GM18867 (cell line): ENCODE measurements around the gene TPRX1.
"Not testable (repeated sequence)": the region's sequence is repeated elsewhere in the genome, so short reads cannot be mapped to it uniquely, and the experiment has no call there.

ENCODE experiments used
- ATAC-seq: cut with Tn5 transposase; IDR thresholded peaks from one replicate; pipeline ENCODE4 v1.9.1; 2021; ENCODE audit warnings: mild to moderate bottlenecking, moderate library complexity; ENCODE audit not compliant: unreplicated experiment

Gene TPRX1

GRCh38 chr19:47768604-47769003 is 35.7 kb downstream of the TPRX1 start:
- ATAC-seq, result no peak

DNA sequence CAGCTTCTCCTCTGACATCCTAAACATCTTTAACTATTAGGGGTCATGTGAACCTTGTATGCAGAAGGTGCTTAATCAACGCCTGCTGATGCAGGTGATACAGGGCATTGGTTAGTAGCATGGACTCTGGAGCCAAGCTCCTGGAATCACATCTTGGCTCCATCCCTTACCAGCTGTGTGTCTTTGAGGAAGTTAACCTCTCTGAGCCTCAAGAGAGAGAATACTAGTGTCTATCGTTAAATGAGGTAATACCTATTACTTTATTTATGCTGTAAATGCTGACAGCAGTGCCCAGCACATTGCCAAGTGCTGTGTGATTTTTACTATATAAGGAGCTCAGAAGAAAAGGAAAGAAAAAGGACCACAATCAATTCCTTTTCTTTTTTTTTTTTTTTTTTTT is 37.0 kb downstream of the TPRX1 start:
- no peak for ATAC-seq

DNA sequence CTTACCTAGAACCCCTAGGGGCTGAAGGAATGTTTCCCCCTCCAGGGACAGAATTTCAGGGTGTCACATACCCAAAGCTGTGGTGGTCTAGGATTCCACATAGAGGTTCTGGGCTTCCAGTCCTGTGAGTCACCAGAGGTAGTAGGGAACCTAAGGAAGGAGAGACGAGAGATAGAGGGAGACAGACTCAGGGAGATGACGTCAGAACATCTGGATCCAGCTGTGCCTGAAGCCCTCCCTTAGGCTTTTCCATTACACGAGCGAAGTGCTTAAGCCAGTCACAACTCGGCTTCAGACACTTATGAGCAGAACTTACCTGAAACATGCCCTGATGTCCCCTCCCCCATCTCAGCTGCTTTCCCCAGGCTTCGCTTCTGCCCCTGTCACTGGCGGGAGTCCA is 37.7 kb downstream of the TPRX1 start:
- no peak for ATAC-seq

DNA sequence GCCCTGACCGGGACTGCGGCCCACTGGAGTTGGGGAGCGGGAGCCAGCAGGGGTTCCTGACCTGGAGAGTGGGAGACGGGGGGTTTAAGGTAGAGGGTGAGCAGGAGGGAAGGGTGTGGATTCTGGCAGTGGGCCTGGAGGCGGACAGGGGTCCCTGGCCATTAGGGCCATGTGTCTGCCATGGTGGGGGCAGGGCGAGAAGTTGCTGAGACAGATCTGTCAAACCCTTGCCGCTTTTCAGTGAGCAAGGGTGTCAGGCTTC is 38.1 kb downstream of the TPRX1 start:
- no peak for ATAC-seq

DNA sequence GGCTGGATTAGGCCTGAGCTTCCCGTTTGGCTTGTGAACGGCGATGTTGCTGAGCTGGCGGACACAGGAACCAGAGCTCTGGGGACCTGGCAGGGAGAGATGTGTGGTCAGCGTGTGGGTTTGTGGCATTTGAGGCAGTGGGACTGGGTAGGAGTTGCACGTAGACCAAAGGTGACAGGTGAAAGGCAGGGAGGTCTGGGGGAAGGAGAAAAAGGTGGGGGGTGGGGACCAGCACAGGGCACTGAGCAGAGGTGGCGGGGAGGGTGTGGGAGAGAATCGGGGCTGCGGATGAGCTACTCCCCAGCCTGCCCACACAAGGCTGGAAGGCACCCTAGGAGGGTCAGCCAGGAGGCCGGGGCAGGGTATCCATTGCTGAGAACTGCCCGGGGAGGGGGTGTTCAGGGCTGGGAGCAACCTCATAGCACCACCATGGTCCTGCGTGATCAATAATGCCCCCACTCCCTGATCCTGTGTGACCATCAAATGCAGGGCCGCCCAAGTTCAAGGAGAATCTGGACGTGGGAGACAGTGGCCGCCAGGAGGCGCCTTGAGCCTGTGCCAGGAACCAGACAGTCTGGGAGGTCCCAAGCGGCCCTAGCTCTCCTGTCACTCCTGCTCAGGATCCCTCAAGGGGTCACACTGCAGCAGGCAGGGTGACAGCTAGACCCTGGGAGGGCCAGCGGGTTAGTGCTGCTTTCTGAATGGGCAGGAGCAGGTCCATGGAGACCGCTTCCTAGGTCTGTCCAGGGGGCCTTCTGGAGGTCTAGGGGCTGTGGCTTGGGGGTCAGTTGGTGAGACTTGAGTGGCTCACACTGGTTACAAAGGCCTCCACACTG is 38.6 kb downstream of the TPRX1 start:
- ATAC-seq, result no peak

GRCh38 chr19:47764705-47765104 is 39.6 kb downstream of the TPRX1 start:
- ATAC-seq, result not testable (repeated sequence)

- ATAC-seq, result no peak
Observed at GRCh38 chr19:47762615-47763308, 41.6 kb downstream of the TPRX1 start.

DNA sequence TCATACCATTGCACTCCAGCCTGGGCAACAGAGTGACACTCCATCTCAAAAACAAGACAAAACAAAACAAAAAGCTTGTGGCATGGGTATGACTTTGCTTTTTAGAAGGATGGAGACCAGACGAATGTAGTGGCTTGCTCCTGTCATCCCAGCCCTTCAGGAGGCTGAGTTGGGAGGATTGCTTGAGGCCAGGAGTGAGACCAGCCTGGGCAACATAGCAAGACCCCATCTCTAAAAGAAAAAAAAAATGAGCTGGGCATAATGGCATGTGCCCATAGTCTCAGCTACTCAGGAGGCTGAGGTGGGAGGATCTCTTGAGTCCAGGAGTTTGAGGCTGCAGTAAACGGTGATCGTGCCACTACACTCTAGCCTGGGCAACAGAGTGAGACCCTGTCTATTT is 42.2 kb downstream of the TPRX1 start:
- ATAC-seq, result no peak

- ATAC-seq, result no peak
Observed at GRCh38 chr19:47761566-47761965, 42.8 kb downstream of the TPRX1 start.

GRCh38 chr19:47760632-47760999 is 43.7 kb downstream of the TPRX1 start:
- no peak for ATAC-seq

DNA sequence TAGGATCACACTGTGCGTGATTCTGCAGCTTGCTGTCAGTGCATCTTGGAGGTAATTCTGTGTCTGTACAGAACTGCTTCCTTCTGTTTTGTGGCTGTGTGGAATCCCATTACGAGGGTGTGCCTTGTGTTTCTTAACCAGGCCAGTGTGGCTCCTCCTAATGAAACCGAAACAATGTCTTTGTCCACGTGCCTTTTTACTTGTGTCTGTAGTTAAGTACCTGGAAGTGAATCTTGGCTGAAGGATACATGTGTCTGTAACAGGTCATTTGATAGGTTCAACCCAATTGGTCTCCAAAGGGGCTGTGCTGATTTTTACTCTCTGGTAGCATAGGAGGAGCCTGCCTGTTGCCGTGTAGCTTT is 45.9 kb downstream of the TPRX1 start:
- ATAC-seq, result no peak

- no peak for ATAC-seq
Observed at GRCh38 chr19:47757617-47758442, 46.5 kb downstream of the TPRX1 start.

DNA sequence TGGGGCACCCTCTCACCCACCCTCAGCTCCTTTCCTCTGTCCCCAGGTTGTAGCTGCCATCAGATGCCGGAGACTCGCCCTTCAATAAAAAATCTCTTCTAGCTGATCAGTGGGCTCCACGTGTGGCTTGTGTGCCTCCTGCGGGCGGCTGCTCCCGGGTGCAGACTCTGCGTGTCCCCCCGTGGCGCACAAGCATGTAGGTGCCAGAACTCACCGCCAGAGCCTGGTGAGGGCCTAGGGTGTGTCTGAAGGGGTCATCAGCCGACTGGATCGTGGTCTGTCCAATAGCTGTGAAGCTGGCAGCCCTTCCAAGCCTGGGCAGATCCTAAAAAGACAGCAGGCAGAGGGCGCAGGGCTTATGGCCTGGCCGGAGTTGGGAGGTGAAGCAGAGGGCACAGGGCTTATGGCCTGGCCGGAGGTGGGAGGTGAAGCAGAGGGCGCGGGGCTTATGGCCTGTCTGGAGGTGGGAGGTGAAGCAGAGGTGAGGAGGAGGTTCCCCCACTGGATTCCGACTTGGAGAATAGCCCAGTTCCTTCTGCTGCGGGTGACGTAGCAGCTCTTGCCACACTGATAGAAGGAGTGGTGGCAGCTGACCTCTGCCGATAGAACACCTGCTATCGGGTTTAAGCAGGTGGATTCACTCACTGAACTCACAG is 47.3 kb downstream of the TPRX1 start:
- no peak for ATAC-seq

- ATAC-seq, result no peak
Observed at GRCh38 chr19:47756627-47756929, 47.8 kb downstream of the TPRX1 start.

GRCh38 chr19:47755762-47756626 is 48.4 kb downstream of the TPRX1 start:
- ATAC-seq, result no peak

- ATAC-seq, result no peak
Observed at GRCh38 chr19:47755065-47755761, 49.1 kb downstream of the TPRX1 start.

- ATAC-seq, result no peak
Observed at GRCh38 chr19:47754206-47755064, 49.9 kb downstream of the TPRX1 start.

DNA sequence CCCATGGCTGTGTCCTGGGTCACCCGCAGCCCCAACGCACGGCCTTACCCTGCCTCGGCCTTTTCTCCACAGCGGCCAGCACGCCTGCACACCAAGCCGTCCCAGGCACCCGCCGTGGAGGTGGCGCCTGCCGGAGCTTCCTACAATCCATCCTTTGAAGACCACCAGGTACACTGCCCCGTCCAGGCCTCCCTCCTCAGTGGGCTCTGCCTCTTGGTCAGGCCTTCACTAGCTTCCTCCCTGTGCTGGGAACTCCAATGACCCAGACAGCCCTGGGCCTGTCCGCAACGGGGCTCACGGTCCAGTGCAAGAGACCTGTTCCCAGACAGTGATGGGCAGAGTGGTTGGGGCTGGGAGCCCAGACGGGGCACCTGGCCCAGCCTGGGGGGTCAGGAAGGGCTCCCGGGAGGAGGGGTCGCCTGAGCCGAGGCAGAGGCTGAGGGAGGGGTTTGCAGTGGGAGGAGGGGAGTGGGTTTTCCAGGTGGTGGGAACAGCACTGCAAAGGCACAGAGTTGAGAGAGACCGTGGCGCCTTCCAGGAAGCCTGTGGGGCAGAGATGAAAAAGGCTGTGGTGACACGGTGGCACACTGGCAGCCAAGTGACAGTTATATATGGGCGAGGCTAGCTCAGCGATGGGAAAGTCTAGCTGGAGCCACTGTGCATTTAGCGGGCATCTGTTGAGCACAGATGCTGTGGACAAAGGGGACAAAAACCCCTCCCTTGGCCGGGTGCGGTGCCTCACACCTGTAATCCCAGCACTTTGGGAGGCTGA is 51.7 kb downstream of the TPRX1 start:
- no peak for ATAC-seq
